NCI-H446 (cell line): ENCODE data around the gene ZBTB8A.
A peak's percentile ranks its signal among the peaks of the same experiment; 100 is the strongest.
"Not testable (repeated sequence)": the region's sequence is repeated elsewhere in the genome, so short reads cannot be mapped to it uniquely, and the experiment has no call there.

ENCODE experiments used
- DNase-seq, 2 experiments: peaks; one replicate each; lab custom pipeline; 2025; lab: John Stamatoyannopoulos, UW

ZBTB8A gene

DNA sequence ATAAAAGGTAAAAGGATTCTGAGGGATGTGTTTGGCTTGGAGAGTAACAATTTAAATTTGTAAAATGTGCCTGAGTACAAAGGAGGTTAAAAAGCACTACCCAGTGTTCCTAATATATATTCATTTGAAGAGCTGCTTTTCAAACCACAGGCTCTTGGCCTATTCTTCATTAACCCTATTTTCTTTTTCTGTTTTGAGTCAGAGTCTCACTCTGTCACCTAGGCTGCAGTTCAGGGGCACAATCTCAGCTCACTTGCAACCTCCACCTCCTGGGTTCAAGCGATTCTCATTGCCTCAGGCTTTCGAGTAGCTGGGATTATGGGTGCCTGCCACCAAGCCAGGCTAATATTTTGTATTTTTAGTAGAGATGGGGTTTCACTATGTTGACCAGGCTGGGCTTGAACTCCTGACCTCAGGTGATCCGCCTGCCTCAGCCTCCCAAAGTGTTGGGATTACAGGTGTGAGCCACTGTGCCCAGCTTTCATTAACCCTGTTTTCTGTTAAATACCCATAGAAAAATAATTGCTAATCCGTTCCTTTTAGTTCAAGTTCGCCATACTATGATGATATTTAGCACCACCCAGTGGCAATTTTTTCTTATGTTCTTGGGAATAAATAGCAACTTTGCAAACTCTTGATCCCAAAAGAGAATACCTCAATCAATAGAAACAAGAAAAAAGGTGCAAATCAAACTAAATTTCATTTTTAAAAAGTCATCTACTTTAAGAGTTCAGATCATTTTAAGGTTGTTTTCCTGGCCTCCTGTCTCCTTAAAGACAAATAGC is 80.7 kb downstream of the ZBTB8A start:
- no peak for DNase-seq

- no peak for DNase-seq
Observed at GRCh38 chr1:32622205-32622604, 83.0 kb downstream of the ZBTB8A start.

DNA sequence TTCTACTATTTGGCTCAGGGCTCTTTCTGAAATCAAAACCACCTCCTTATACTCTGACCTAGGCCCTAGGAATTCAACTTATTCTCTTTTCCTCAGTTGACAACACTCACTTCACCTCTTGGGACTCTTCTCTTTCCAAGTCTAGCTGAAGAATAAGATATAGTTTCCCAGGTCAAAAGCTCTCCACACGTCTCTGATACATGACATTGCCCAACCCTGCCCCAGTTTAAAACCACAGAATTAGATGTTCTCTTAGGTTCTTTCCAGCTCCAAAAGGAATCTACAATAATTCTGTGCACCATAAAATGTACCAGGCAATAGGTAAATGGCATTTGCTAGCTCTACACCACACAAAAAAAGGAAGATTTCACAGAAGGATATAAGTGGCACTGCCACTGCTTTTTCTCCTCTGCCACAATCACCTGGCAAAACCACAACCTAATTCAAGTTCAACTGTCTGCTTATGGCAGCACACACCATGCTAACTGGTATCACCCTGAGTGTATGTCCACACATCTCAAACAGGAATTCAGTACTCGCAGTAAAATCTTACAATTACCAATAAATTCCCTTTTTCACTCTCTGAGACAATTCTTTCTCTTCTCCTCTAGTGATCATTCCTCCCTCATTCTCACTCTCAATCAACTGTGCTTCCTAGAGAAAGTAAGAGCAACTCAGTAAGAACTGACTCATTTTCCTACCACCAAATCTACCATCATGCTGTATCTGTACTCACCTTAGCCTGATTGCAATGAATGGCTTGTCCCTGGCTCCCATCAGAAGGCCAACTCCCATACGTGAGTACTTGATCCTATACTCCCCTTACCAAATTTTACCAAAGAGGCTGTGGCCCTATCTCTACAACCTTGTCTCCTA is 83.8 kb downstream of the ZBTB8A start:
- DNase-seq: no peak

DNA sequence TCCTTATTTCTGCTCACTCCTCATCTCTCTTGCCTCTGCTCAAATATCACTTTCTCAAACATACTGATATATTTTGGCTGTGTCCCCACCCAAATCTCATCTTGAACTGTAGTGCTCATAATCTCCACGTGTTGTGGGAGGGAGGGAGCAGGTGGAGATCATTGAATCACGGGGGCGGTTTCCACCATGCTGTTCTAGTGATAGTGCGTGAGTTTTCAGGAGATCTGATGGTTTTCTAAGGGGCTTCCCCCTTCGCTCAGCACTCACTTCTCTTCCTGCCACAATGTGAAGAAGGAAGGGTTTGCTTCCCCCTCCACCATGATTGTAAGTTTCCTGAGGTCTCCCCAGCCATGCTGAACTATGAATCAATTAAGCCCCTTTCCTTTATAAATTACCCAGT is 84.5 kb downstream of the ZBTB8A start:
- no peak for DNase-seq

GRCh38 chr1:32626176-32626575 is 86.9 kb downstream of the ZBTB8A start:
- DNase-seq: no peak

DNA sequence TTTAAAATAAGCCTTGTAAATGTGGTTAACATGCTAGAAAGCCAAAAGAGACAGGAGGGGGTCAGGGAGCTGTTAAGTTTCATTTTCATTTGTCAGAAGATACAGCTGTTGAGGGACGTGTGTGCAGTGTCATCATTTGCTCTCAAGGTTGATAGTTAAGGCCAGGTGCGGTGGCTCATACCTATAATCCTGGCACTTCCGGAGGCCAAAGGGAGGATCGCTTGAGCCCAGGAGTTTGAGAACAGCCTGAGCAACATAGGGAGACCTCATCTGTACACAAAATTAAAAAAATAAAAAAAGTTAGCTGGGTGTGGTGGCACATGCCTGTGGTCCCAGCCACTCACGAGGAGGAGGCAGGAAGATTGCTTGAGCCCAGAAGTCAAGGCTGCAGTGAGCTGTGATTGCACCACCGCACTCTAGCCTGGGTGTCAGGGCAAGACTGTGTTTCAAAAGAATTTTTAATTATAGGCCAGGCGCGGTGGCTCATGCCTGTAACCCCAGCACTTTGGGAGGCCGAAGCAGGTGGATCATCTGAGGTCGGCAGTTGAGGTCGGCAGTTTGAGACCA is 88.5 kb downstream of the ZBTB8A start:
- DNase-seq: no peak

DNA sequence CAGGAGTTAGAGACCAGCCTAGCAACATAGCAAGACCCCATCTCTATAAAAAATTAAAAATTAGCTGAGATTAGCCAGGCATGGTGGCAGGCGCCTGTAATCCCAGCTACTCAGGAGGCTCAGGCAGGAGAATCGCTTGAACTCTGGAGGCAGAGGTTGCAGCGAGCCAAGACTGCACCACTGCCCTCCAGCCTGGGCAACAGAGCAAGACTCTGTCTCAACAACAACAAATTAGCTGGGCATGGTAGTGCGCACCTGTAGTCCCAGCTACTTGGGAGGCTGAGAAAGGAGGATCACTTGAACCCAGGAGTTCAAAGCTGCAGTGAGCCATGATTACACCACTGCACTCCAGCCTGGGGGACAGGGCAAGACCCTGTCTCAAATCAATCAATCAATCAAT is 90.9 kb downstream of the ZBTB8A start:
- DNase-seq: not testable (repeated sequence)

DNA sequence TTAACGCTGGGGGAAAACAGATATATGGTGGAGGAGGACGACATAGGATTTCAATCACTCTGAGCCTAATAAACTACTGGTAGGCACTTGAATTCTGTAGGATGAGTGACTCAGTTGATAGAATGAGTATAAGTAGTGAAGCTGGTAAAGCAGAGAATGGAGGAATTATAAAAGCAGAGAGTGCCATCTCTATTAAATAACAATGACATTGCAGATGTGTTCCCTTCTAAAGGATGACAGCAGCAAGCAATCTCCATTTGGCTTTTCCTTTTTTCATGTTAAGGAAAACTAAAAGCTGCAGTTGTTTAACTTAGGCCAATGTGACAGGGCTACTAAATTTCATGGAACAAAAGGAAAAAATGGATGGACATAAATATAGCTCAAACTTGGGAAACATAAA is 93.6 kb downstream of the ZBTB8A start:
- no peak for DNase-seq

DNA sequence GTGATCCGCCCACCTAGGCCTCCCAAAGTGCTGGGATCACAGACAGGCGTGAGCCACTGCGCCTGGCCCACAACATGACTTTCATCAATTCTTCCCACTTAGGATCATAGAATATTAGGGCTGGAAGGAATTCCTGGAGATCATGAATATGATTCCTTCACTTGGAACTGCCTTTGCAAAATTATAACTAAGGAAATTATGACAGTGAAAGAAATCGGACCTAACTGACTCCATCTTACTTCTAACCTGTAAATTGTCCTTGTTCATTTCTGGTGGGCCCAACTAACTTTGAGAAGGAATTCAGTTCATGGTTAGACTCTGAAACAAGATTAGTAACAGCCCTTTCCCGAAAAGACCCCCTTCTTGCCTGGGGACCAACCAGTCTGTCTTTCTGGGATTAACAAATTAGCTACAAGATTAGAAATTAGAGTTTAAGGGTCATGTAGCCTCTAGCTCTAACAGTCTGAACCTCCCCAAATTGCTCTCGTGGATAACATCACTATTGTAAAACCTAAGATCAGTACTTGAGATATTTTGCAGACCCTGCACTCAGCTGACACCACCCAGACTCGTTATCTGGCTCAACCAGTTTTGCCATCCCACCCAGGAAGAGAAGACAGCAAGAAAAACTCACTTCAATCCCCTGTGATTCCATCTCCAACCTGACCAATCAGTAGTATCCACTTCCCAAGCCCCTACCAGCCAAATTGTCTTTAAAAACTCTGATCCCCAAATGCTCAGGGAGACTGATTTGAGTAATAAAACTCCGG is 96.5 kb downstream of the ZBTB8A start:
- no peak for DNase-seq

- DNase-seq: no peak
Observed at GRCh38 chr1:32636914-32637645, 97.9 kb downstream of the ZBTB8A start.

GRCh38 chr1:32639489-32640075 is 100.4 kb downstream of the ZBTB8A start:
- no peak for DNase-seq

GRCh38 chr1:32642292-32642827 is 103.1 kb downstream of the ZBTB8A start:
- DNase-seq: not testable (repeated sequence)

DNA sequence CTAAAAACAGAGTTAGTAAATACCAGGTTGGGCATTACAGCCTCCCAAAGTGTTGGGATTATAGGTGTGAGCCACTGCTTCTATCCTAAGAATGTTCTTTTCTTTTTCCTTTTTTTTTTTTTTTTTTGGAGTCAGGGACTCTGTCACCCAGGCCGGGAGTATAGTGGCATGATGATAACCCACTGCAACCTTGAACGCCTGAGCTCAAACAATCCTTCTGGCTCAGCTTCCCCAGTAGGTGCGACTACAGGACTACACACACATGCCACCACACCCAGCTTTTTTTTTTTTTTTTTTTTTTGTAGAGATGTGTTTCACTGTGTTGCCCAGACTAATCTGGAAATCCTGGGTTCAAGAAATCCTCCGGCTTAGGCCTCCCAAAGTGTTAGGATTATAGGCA is 105.2 kb downstream of the ZBTB8A start:
- DNase-seq: no peak

- no peak for DNase-seq
Observed at GRCh38 chr1:32647308-32648134, 108.3 kb downstream of the ZBTB8A start.

- DNase-seq: peak; percentile 92 to 94
Observed at GRCh38 chr1:32650248-32650751, 111.1 kb downstream of the ZBTB8A start, which contains the start of gene ZBTB8OS. Gene ZBTB8OS (minus strand): TSS chr1:32650550. CDS start chr1:32650529, 21 bp downstream.

DNA sequence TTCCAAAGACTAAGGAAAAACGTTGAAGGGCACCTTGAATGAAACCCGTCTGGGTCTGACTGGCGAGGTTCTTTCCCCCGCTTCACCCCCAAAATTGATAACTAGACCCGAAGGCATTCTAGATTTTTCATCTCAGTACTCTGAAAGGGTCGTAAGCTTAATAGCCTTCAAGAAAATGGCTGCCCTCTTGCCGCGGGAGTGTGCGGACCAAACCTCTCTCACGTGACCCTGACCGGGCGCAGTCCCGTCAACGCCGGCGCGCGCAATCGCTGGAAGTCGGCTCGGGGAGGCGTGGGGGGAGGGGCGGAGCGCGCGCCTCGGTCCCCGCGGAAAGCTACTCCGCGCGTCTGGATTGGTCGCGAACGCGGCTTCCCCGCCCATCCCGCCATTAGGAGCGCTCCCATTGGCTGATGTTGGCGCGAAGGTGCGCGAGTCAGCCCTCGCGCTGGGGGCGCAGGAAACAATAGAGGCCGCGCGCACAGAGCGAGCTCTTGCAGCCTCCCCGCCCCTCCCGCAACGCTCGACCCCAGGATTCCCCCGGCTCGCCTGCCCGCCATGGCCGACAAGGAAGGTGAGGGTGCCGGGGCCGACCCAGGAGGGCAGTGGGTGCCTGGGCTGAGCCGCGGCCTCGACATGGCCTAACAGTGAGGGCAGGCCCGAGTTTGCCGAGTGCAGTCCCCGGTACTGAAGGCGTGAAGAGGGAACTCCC is 111.7 kb downstream of the ZBTB8A start, which contains the start of gene RBBP4:
RBBP4 (plus strand) TSS at position 457 of the 709 bp plus-strand sequence; CDS start at position 556, 99 bp downstream.
- peak; percentile 97 to 99 for DNase-seq

GRCh38 chr1:32651461-32652073 is 112.3 kb downstream of the ZBTB8A start:
- no peak for DNase-seq
